Neural cell (in vitro differentiated cells): ENCODE measurements around the gene SLC22A23.

Experiments used
- CTCF ChIP-seq: fragments of 450-650 bp; IDR thresholded peaks from 2 replicates; pipeline ENCODE4 v1.5.1; 2014; ENCODE audit warnings: antibody characterized with exemption, mild to moderate bottlenecking, moderate library complexity; ENCODE audit not compliant: poor library complexity, severe bottlenecking
- EP300 ChIP-seq: fragments of 450-650 bp; conservative IDR thresholded peaks from 2 replicates; pipeline ENCODE4 v1.6.1; 2014; ENCODE audit warnings: antibody characterized with exemption, mild to moderate bottlenecking, moderate library complexity; ENCODE audit not compliant: poor library complexity, severe bottlenecking
- EZH2 ChIP-seq: fragments of 200-600, 300-800 bp; shearing (Covaris generic), sonication (generic); IDR thresholded peaks from 2 replicates; pipeline ENCODE4 v1.6.1; 2014; ENCODE audit warnings: antibody characterized with exemption, low read length, borderline replicate concordance, mild to moderate bottlenecking; ENCODE audit not compliant: insufficient read depth, poor library complexity, severe bottlenecking
- POLR2AphosphoS5 ChIP-seq: IDR thresholded peaks from 2 replicates; pipeline ENCODE4 v1.6.1; 2012
- REST ChIP-seq: IDR thresholded peaks from 2 replicates; pipeline ENCODE4 v1.6.1; 2012; ENCODE audit warnings: borderline replicate concordance
- SMC3 ChIP-seq: fragments of 450-650 bp; conservative IDR thresholded peaks from 2 replicates; pipeline ENCODE4 v1.6.1; 2014; ENCODE audit warnings: antibody characterized with exemption, mild to moderate bottlenecking, moderate library complexity; ENCODE audit not compliant: poor library complexity

- TF ChIP-seq CTCF = peak; percentile 76
- peak; percentile 35 for TF ChIP-seq SMC3
- TF ChIP-seq REST = no peak
- no peak for TF ChIP-seq EZH2
- TF ChIP-seq EP300 = no peak
- peak; percentile 38 for TF ChIP-seq POLR2AphosphoS5
Observed at GRCh38 chr6:3456898-3457709, at the start of gene SLC22A23.
